HG03457 (cell line): ENCODE results near the gene PRKX.
"Not testable (repeated sequence)": the region's sequence is repeated elsewhere in the genome, so short reads cannot be mapped to it uniquely, and the experiment has no call there.

Experiments used
- ATAC-seq: cut with Tn5 transposase; IDR thresholded peaks from one replicate; pipeline ENCODE4 v1.9.1; 2021; ENCODE audit warnings: moderate number of reproducible peaks; ENCODE audit not compliant: unreplicated experiment

The PRKX gene

GRCh38 chrX:3663576-3664250 lies 49.7 kb downstream of the PRKX start:
- ATAC-seq = not testable (repeated sequence)

GRCh38 chrX:3659761-3660160 lies 53.7 kb downstream of the PRKX start:
- ATAC-seq = no peak

GRCh38 chrX:3655181-3655580 lies 58.3 kb downstream of the PRKX start:
- no peak for ATAC-seq

- ATAC-seq = no peak
These were observed 60.3 kb downstream of the PRKX start for GRCh38 chrX:3653111-3653510.

GRCh38 chrX:3651277-3651676 lies 62.2 kb downstream of the PRKX start:
- ATAC-seq = no peak

- no peak for ATAC-seq
These were observed 65.4 kb downstream of the PRKX start for GRCh38 chrX:3648084-3648483.

GRCh38 chrX:3639858-3640631 lies 73.4 kb downstream of the PRKX start:
- ATAC-seq = not testable (repeated sequence)

GRCh38 chrX:3639236-3639635 lies 74.2 kb downstream of the PRKX start:
- ATAC-seq = no peak

GRCh38 chrX:3638280-3638873 lies 75.1 kb downstream of the PRKX start:
- ATAC-seq = no peak

GRCh38 chrX:3636803-3637202 lies 76.6 kb downstream of the PRKX start:
- ATAC-seq = no peak

- no peak for ATAC-seq
These were observed 82.3 kb downstream of the PRKX start for GRCh38 chrX:3631196-3631595.

GRCh38 chrX:3627594-3627993 lies 85.9 kb downstream of the PRKX start:
- no peak for ATAC-seq

- ATAC-seq = no peak
These were observed 92.0 kb downstream of the PRKX start for GRCh38 chrX:3621414-3621813.

GRCh38 chrX:3611744-3612143 lies 101.7 kb downstream of the PRKX start:
- not testable (repeated sequence) for ATAC-seq

GRCh38 chrX:3609810-3610209 lies 103.6 kb downstream of the PRKX start:
- ATAC-seq = no peak

- no peak for ATAC-seq
These were observed 110.3 kb downstream of the PRKX start for GRCh38 chrX:3603026-3603661.

GRCh38 chrX:3599802-3600430 lies 113.5 kb downstream of the PRKX start:
- no peak for ATAC-seq

- ATAC-seq = no peak
These were observed 114.7 kb downstream of the PRKX start for GRCh38 chrX:3598709-3599108.

GRCh38 chrX:3598046-3598605 lies 115.3 kb downstream of the PRKX start:
- no peak for ATAC-seq

GRCh38 chrX:3592184-3592583 lies 121.3 kb downstream of the PRKX start:
- no peak for ATAC-seq

GRCh38 chrX:3589474-3589873 lies 124.0 kb downstream of the PRKX start:
- no peak for ATAC-seq
